PC-9 (cell line): ENCODE results near the gene SH3PXD2B.
"Not testable (repeated sequence)": the region's sequence is repeated elsewhere in the genome, so short reads cannot be mapped to it uniquely, and the experiment has no call there.

Experiments used
- EZH2 ChIP-seq: fragments of 200-600 bp; sonication (generic); IDR thresholded peaks from 2 replicates; pipeline ENCODE4 v1.8.0; 2017; ENCODE audit warnings: antibody characterized with exemption, low read depth
- TF ChIP-seq, protein P1 (sequence below): fragments of 200-600 bp; sonication (generic); conservative IDR thresholded peaks from 2 replicates; pipeline ENCODE4 v1.6.1; 2017; ENCODE audit warnings: mixed run types, antibody characterized with exemption, mild to moderate bottlenecking, moderate library complexity

DNA sequence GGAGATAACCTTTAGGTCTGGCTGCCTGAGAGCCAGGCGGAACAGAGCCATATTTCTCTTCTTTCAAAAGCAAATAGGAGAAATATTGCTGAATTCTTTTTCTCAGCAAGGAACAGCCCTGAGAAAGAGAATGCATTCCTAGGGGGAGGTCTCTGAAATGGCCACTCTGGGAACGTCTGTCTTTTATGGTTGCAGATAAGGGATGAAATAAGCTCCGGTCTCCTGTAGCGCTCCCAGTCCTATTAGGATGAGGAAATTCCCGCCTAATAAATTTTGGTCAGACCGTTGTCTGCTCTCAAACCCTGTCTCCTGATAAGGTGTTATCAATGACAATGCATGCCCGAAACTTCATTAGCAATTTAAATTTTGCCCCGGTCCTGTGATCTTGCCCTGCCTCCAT is 57.3 kb downstream of the SH3PXD2B start:
- TF ChIP-seq, protein P1, sequence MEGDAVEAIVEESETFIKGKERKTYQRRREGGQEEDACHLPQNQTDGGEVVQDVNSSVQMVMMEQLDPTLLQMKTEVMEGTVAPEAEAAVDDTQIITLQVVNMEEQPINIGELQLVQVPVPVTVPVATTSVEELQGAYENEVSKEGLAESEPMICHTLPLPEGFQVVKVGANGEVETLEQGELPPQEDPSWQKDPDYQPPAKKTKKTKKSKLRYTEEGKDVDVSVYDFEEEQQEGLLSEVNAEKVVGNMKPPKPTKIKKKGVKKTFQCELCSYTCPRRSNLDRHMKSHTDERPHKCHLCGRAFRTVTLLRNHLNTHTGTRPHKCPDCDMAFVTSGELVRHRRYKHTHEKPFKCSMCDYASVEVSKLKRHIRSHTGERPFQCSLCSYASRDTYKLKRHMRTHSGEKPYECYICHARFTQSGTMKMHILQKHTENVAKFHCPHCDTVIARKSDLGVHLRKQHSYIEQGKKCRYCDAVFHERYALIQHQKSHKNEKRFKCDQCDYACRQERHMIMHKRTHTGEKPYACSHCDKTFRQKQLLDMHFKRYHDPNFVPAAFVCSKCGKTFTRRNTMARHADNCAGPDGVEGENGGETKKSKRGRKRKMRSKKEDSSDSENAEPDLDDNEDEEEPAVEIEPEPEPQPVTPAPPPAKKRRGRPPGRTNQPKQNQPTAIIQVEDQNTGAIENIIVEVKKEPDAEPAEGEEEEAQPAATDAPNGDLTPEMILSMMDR = not testable (repeated sequence)
- TF ChIP-seq EZH2 = not testable (repeated sequence)
